ENCODE results near the gene PRR20A. TPM values are rescaled to one million over a fixed set of nuclear protein-coding genes. Genes with fewer than 3 reads are reported as not detected.
"Not testable (repeated sequence)": the region's sequence is repeated elsewhere in the genome, so short reads cannot be mapped to it uniquely, and the experiment has no call there.

Gene PRR20A
- not detected in 2 replicates for total RNA-seq (2014; rRNA removed; shearing (Covaris generic))

GRCh38 chr13:57140235-57140968 lies at the start of gene PRR20A:
PRR20A (plus strand) TSS chr13:57140918; CDS start chr13:57141305, 387 bp downstream.
- not testable (repeated sequence) for DNase-seq (ENCODE audit: low read depth)

GRCh38 chr13:57114945-57115344 lies 25.8 kb upstream of the PRR20A start:
- no peak for DNase-seq (ENCODE audit: low read depth)

GRCh38 chr13:57123681-57124080 lies 17.0 kb upstream of the PRR20A start:
- no peak for DNase-seq (ENCODE audit: low read depth)

GRCh38 chr13:57128909-57129308 lies 11.8 kb upstream of the PRR20A start:
- DNase-seq (ENCODE audit: low read depth): no peak

GRCh38 chr13:57136093-57136492 lies 4.6 kb upstream of the PRR20A start:
- no peak for DNase-seq (ENCODE audit: low read depth)

- DNase-seq (ENCODE audit: low read depth): no peak
Observed at GRCh38 chr13:57137585-57137984, 3.1 kb upstream of the PRR20A start.

GRCh38 chr13:57138988-57139387 lies 1.7 kb upstream of the PRR20A start:
- DNase-seq (ENCODE audit: low read depth): no peak

GRCh38 chr13:57139781-57140180 lies 937 bp upstream of the PRR20A start:
- not testable (repeated sequence) for DNase-seq (ENCODE audit: low read depth)

- DNase-seq (ENCODE audit: low read depth): not testable (repeated sequence)
Observed at GRCh38 chr13:57147188-57147587, 6.5 kb downstream of the PRR20A start, which contains the start of gene PRR20B. PRR20B (plus strand) TSS chr13:57147488; CDS start chr13:57147875, 387 bp downstream.

- not testable (repeated sequence) for DNase-seq (ENCODE audit: low read depth)
Observed at GRCh38 chr13:57148106-57148505, 7.4 kb downstream of the PRR20A start.

GRCh38 chr13:57153761-57154160 lies 13.0 kb downstream of the PRR20A start, which contains the start of gene PRR20C:
PRR20C (plus strand) TSS chr13:57154061; CDS start chr13:57154448, 387 bp downstream.
- DNase-seq (ENCODE audit: low read depth): not testable (repeated sequence)

GRCh38 chr13:57160332-57160731 lies 19.6 kb downstream of the PRR20A start, which contains the start of gene PRR20D:
PRR20D (plus strand) TSS chr13:57160632; CDS start chr13:57161019, 387 bp downstream.
- not testable (repeated sequence) for DNase-seq (ENCODE audit: low read depth)

- not testable (repeated sequence) for DNase-seq (ENCODE audit: low read depth)
Observed at GRCh38 chr13:57166897-57167296, 26.2 kb downstream of the PRR20A start, which contains the start of gene PRR20E. PRR20E (plus strand) TSS chr13:57167197; CDS start chr13:57167584, 387 bp downstream.

- no peak for DNase-seq (ENCODE audit: low read depth)
Observed at GRCh38 chr13:57191667-57192066, 50.9 kb downstream of the PRR20A start.

Other genes with a start within 250 kb of the PRR20A start
- not detected in 2 replicates for gene PRR20B, start 6.6 kb downstream of the PRR20A start, total RNA-seq (2014; rRNA removed; shearing (Covaris generic))
- not detected in 2 replicates for gene PRR20C, start 13.1 kb downstream of the PRR20A start, total RNA-seq (2014; rRNA removed; shearing (Covaris generic))
- not detected in 2 replicates for gene PRR20D, start 19.7 kb downstream of the PRR20A start, total RNA-seq (2014; rRNA removed; shearing (Covaris generic))
- not detected in 2 replicates for gene PRR20E, start 26.3 kb downstream of the PRR20A start, total RNA-seq (2014; rRNA removed; shearing (Covaris generic))

Measured in Daoy (cell line).